OCI-LY1 (cell line): Measurements from ENCODE around the gene GPRIN1.

ENCODE experiments used
- CTCF ChIP-seq: fragments of 200-600 bp; sonication (generic), shearing (Covaris generic); IDR thresholded peaks from 2 replicates; pipeline ENCODE4 v1.5.1; 2017; ENCODE audit warnings: mild to moderate bottlenecking, antibody characterized with exemption, low read length, moderate library complexity, mixed read lengths
- EZH2 ChIP-seq: fragments of 200-600 bp; sonication (generic), shearing (Covaris generic); IDR thresholded peaks from 2 replicates; pipeline ENCODE4 v1.8.0; 2017; ENCODE audit warnings: borderline replicate concordance, mixed run types, mild to moderate bottlenecking, antibody characterized with exemption, low read length, moderate library complexity, mixed read lengths

GRCh38 chr5:176552332-176552869 lies 57.6 kb downstream of the GPRIN1 start:
- TF ChIP-seq CTCF (no peak), EZH2 (no peak)
